Measurements from ENCODE around the gene SLMAP.

GRCh38 chr3:57929988-57930387 lies 173.9 kb downstream of the SLMAP start:
- TF ChIP-seq POLR2A (IDR thresholded peaks at IDR 0.05) = no peak
- TF ChIP-seq, protein P1, sequence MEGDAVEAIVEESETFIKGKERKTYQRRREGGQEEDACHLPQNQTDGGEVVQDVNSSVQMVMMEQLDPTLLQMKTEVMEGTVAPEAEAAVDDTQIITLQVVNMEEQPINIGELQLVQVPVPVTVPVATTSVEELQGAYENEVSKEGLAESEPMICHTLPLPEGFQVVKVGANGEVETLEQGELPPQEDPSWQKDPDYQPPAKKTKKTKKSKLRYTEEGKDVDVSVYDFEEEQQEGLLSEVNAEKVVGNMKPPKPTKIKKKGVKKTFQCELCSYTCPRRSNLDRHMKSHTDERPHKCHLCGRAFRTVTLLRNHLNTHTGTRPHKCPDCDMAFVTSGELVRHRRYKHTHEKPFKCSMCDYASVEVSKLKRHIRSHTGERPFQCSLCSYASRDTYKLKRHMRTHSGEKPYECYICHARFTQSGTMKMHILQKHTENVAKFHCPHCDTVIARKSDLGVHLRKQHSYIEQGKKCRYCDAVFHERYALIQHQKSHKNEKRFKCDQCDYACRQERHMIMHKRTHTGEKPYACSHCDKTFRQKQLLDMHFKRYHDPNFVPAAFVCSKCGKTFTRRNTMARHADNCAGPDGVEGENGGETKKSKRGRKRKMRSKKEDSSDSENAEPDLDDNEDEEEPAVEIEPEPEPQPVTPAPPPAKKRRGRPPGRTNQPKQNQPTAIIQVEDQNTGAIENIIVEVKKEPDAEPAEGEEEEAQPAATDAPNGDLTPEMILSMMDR (IDR thresholded peaks at IDR 0.05) = no peak

Data from lower leg skin (tissue), 3 donors.